VCaP (cell line): ENCODE results near the gene MBD3L1.
A peak's percentile ranks its signal among the peaks of the same experiment; 100 is the strongest.

Source experiments
- H3K27ac ChIP-seq: fragments of 450-650 bp; 2 replicates; pipeline ENCODE4 v1.5.1; 2017
- TF ChIP-seq, protein P1 (sequence below): fragments of 450-650 bp; conservative IDR thresholded peaks from 2 replicates; pipeline ENCODE4 v1.5.1; 2017; ENCODE audit warnings: mild to moderate bottlenecking, moderate library complexity

MBD3L1 gene

DNA sequence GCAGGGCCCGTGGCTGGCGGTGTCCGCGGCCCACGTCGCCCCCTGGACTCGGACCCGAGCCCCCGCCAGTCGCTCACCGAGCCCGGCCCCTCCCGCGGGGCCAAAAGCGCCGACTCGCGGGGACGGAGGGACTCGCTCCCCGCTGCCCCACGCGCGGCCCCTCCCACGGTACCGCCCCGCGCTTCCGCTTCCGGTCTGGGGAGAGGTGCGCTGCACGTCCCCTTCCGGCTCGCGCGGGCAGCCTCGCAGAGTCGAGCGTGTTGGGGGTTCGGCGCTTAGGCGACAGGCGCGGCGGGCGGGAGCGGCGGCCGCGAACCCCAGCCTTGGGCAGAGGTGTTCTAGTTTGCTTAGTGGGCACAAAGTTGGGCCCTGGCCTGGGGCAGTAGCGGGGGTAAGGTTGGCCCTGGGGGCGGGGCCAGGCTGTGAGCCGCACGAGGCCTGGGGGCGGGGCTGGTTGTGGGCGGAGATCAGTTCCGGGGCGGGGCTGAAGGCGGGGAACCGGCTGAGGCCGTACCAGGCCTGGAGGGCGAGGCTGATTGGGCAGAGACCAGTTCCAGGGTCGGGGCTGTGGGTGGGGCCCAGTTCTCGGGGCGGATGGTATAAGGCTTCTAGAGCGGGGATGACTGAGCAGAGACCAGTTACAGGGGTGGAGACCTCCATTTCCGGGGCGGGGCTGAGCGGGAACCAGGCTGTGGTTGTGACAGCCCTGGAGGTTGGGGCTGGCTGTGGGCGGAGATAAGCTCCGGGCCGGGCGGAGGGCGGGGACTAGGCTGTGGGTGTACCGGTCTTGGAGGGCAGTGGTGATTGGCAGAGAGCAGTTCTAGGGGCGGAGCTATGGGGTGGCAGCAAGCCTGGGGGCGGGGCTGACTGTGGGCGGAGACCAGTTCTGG, at the start of gene MBD3L1, which contains the start of gene ZNF558:
MBD3L1 (plus strand) TSS at position 246 of the 890 bp plus-strand sequence. CDS start 10,302 bp downstream, outside the sequence.
ZNF558 (minus strand) TSS at position 173 of the 890 bp plus-strand sequence. CDS start 9,645 bp downstream, outside the sequence.
- TF ChIP-seq, protein P1, sequence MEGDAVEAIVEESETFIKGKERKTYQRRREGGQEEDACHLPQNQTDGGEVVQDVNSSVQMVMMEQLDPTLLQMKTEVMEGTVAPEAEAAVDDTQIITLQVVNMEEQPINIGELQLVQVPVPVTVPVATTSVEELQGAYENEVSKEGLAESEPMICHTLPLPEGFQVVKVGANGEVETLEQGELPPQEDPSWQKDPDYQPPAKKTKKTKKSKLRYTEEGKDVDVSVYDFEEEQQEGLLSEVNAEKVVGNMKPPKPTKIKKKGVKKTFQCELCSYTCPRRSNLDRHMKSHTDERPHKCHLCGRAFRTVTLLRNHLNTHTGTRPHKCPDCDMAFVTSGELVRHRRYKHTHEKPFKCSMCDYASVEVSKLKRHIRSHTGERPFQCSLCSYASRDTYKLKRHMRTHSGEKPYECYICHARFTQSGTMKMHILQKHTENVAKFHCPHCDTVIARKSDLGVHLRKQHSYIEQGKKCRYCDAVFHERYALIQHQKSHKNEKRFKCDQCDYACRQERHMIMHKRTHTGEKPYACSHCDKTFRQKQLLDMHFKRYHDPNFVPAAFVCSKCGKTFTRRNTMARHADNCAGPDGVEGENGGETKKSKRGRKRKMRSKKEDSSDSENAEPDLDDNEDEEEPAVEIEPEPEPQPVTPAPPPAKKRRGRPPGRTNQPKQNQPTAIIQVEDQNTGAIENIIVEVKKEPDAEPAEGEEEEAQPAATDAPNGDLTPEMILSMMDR, result peak; percentile 45
- peak within 1 kb of the TSS; percentile 81 for H3K27ac ChIP-seq

DNA sequence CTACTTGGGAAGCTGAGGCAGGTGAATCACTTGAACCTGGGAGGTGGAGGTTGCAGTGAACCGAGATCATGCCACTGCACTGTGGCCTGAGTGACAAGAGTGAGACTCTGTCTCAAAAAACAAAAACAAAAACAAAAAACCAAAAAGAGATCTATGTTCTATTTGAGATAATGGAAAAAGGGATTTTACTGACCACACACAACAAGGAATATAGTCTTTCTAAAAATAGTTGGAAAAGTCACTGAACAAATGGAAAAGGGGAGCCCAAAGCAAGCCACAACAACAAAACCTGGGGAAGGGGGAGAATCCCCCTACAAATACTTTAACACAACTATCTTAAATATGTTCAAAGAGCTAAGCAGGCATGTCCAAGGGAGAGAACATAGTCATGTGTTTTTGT, 37.4 kb upstream of the MBD3L1 start:
- TF ChIP-seq, protein P1, result no peak
- H3K27ac ChIP-seq, result no peak overlapping the region

DNA sequence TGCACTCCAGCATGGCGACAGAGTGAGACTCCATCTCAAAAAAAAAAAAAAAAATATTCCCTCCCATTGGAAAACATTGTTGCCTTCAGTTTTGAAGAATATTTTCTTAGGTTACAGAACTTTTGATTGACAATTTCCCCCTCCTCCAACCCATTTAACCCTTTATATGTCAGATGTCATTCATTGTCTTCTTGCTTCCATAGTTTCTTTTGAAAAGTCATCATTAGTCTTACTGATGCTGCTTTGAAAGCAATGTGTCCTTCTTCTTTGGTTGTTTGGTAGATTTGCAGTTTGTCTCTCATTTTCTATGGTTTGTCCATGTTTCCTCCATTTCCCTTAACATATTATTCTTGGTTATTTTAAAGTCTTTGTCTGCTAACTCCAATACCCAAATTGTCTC, 25.5 kb upstream of the MBD3L1 start:
- no peak overlapping the region for H3K27ac ChIP-seq
- TF ChIP-seq, protein P1, result no peak

DNA sequence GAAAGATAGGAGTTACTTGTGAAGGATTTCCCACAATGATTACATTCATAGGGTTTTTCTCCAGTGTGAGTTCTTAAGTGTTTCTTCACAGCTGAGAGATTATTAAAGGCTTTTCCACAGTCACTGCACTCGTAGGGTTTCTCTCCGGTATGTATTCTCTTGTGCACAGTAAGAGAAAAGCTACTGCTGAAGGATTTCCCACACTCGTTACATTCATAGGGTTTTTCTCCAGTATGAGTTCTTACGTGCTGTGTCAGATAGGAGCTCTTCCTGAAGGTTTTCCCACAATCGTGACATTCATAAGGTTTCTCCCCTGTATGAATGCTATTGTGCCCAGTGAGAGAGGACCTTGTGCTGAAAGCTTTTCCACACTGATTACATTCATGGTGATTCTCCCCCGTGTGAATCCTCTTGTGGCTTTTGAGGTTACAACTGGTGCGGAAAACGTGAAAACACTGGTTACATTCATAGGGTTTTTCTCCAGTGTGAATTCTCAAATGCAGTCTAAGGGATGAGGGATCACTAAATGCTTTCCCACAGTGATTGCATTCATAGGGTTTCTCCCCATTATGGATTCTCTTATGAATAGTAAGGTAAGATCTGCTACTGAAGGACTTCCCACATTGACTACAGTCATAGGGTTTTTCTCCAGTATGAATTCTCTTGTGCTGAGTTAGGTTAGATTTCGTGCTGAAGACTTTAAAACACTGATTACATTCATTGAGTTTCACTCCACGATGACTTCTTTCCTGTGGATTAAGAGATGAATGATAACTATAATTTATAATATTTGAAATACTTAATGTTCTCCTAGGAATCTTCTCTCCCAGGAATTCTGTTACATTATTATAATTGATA, 20.6 kb upstream of the MBD3L1 start:
- H3K27ac ChIP-seq, result no peak overlapping the region
- TF ChIP-seq, protein P1, result no peak

DNA sequence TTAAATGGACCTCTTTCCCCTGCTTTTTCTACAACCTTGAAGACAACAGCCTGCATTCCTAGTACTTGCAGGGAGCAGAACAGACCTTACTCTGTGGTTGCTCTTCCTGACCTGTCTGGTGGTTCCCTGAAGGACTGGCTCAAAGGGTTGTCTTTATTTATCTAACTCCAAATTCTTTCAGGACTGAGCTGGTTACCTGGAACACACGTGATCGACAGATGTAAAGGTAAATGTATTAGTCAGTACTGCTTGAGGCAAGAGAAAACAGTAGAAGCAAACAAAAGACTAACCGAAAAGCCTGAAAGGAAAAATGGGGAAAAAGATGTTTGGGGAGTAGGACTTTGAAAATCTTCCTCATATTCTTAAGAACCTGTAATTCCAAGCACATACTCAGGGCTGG, 18.0 kb upstream of the MBD3L1 start:
- TF ChIP-seq, protein P1, result no peak
- H3K27ac ChIP-seq, result no peak overlapping the region

DNA sequence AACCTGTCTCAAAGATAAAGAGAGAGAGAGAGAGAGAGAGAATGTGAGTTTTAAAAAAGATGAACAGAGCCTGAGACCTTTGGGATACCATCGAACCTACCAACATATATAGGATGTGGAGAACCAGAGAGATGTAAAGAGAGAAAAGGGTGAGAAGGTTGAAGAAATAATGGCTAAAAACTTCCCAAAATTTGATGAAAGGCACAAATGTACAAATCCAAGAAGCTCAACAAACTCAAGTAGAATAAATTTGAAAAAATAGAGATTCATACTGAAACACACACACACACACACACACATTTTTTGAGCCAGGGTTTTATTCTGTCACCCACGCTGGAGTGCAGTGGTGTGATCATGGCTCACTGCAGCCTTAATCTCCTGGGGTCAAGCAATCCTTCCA, 16.4 kb upstream of the MBD3L1 start:
- TF ChIP-seq, protein P1, result no peak
- H3K27ac ChIP-seq, result no peak overlapping the region

DNA sequence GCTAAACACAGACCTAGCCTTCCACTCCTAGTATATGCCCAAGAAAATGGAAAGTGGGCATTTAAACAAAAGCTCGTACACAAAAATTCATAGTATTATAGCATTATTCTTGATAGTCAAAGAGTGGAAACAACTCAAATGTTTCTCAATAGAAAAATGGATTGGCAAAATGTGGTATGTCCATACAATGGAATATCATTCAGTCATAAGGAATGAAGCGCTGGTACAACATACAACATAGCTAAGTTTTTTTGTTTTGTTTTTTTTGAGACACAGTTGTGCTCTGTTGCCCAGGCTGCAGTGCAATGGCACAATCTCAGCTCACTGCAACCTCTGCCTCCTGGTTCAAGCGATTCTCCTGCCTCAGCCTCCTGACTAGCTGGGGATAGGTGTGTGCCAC, 11.9 kb upstream of the MBD3L1 start:
- TF ChIP-seq, protein P1, result no peak
- no peak overlapping the region for H3K27ac ChIP-seq
